MCF 10A (cell line): Measurements from ENCODE around the gene FAM89B. TPM values are rescaled to one million over a fixed set of nuclear protein-coding genes. Genes with fewer than 3 reads are reported as not detected.

Experiments
- BruUV-seq: library from RNA; stranded (reverse); fragments of 400-500 nt; replicated peaks from 2 replicates; lab custom pipeline; 2021; lab: Mats Ljungman, UMichigan
- CTCF ChIA-PET: fragments of 300-600 bp; sonication (Branson Sonifier 250); formaldehyde crosslinking; extraction: SDS; loops from one replicate; lab custom pipeline; 2021; ENCODE audit warnings: antibody characterized with exemption, inconsistent platforms; lab: Yijun Ruan, JAX
- POLR2A ChIA-PET: fragments of 300-600, 350-650 bp; sonication (Branson Sonifier 250); formaldehyde crosslinking; extraction: SDS; loops from one replicate; lab custom pipeline; 2020; ENCODE audit warnings: antibody characterized with exemption, inconsistent platforms; lab: Yijun Ruan, JAX
- DNase-seq: peaks from one replicate; pipeline ENCODE4 v3.0.0-alpha.2; 2018; ENCODE audit not compliant: unreplicated experiment
- H3K27ac Mint-ChIP-seq: one replicate; pipeline ENCODE4 v1.8.0; 2022; ENCODE audit warnings: mild to moderate bottlenecking, low read depth, mixed read lengths; ENCODE audit not compliant: unreplicated experiment
- H3K27me3 Mint-ChIP-seq: one replicate; pipeline ENCODE4 v1.8.0; 2022; ENCODE audit warnings: mixed read lengths; ENCODE audit not compliant: insufficient read depth, unreplicated experiment
- H3K36me3 Mint-ChIP-seq: one replicate; pipeline ENCODE4 v1.8.0; 2022; ENCODE audit warnings: mild to moderate bottlenecking, moderate library complexity, mixed read lengths; ENCODE audit not compliant: insufficient read depth, unreplicated experiment
- H3K4me1 Mint-ChIP-seq: one replicate; pipeline ENCODE4 v1.8.0; 2022; ENCODE audit warnings: mixed read lengths; ENCODE audit not compliant: insufficient read depth, unreplicated experiment
- H3K4me3 Mint-ChIP-seq: one replicate; pipeline ENCODE4 v1.8.0; 2022; ENCODE audit warnings: mild to moderate bottlenecking, moderate library complexity, mixed read lengths; ENCODE audit not compliant: unreplicated experiment
- H3K9me3 Mint-ChIP-seq: one replicate; pipeline ENCODE4 v1.8.0; 2022; ENCODE audit warnings: mixed read lengths; ENCODE audit not compliant: unreplicated experiment
- CTCF ChIP-seq: fragments of 200-600 bp; IDR thresholded peaks from one replicate; pipeline ENCODE4 v1.8.0; 2022; ENCODE audit warnings: antibody characterized with exemption, mild to moderate bottlenecking; ENCODE audit not compliant: unreplicated experiment
- intact Hi-C: fragments of 100-400 bp; cut with micrococcal nuclease; formaldehyde crosslinking; loops from 2 replicates; pipeline ENCODE4 v1.14.1; 2022
- total RNA-seq: library from RNA; stranded (reverse); gene quantifications from 2 replicates; pipeline ENCODE4 v1.2.3, GENCODE V29; 2022

FAM89B gene
- total RNA-seq, 1 experiment from 2014 or later = 16.7 TPM

GRCh38 chr11:65596520-65596919 is 24.2 kb downstream of the FAM89B start:
- ChIA-PET CTCF (interaction anchor here (0.6 to 1.1 kb wide), 3 partner anchors 8 to 26 kb away, joined by 3 to 4 read pairs (median 3); partner anchors contain the start of gene ZNRD2), POLR2A (interaction anchor here (0.7 to 1.6 kb wide), 3 partner anchors 19 to 30 kb away, joined by 3 to 4 read pairs (median 3); no protein-coding TSS in a partner anchor)
- no peaks in the 10 kb centered on the region for H3K27me3 Mint-ChIP-seq
- no peaks in the 10 kb centered on the region for H3K9me3 Mint-ChIP-seq
- H3K4me1 Mint-ChIP-seq = peaks cover 5% of the 10 kb centered on the region
- peaks cover 10% of the 10 kb centered on the region for H3K36me3 Mint-ChIP-seq
- intact Hi-C loops = no loop called here
- no peak for TF ChIP-seq CTCF
- H3K27ac Mint-ChIP-seq = no peak overlapping the region
- H3K4me3 Mint-ChIP-seq = no peak overlapping the region
- no peak for DNase-seq
- BruUV-seq = no TSS peak

GRCh38 chr11:65598258-65598699 is 25.9 kb downstream of the FAM89B start:
- no peak for TF ChIP-seq CTCF
- Mint-ChIP-seq H3K4me3 (no peak overlapping the region), H3K27me3 (no peaks in the 10 kb centered on the region), H3K9me3 (no peaks in the 10 kb centered on the region), H3K36me3 (peaks cover 10% of the 10 kb centered on the region), H3K4me1 (peaks cover 1% of the 10 kb centered on the region), H3K27ac (no peak overlapping the region)
- ChIA-PET CTCF (interaction anchor here (1.2 kb wide), 1 partner anchor 11 kb away, joined by 3 read pairs; no protein-coding TSS in a partner anchor), POLR2A (no interaction called here)
- intact Hi-C loops = no loop called here
- BruUV-seq = no TSS peak
- no peak for DNase-seq

GRCh38 chr11:65599216-65599954 is 27.0 kb downstream of the FAM89B start:
- intact Hi-C loops = no loop called here
- Mint-ChIP-seq H3K4me3 (no peak overlapping the region), H3K4me1 (no peaks in the 10 kb centered on the region), H3K36me3 (peaks cover 10% of the 10 kb centered on the region), H3K9me3 (no peaks in the 10 kb centered on the region), H3K27me3 (no peaks in the 10 kb centered on the region), H3K27ac (no peak overlapping the region)
- no peak for TF ChIP-seq CTCF
- POLR2A ChIA-PET = interaction anchor here (1.0 kb wide), 1 partner anchor 16 kb away, joined by 3 read pairs; the partner anchor contains the start of gene PCNX3
- CTCF ChIA-PET = no interaction called here
- DNase-seq = no peak
- no TSS peak for BruUV-seq

- no TSS peak for BruUV-seq
- ChIA-PET CTCF (no interaction called here), POLR2A (no interaction called here)
- Mint-ChIP-seq H3K9me3 (no peaks in the 10 kb centered on the region), H3K27me3 (no peaks in the 10 kb centered on the region), H3K36me3 (peaks cover 10% of the 10 kb centered on the region), H3K4me1 (no peaks in the 10 kb centered on the region), H3K4me3 (no peak overlapping the region), H3K27ac (no peak overlapping the region)
- TF ChIP-seq CTCF = no peak
- intact Hi-C loops = no loop called here
- DNase-seq = no peak
These were observed 27.6 kb downstream of the FAM89B start for GRCh38 chr11:65599955-65600246.
